ENCODE data around the gene FCSK.
"Not testable (repeated sequence)": the region's sequence is repeated elsewhere in the genome, so short reads cannot be mapped to it uniquely, and the experiment has no call there.

The FCSK gene

DNA sequence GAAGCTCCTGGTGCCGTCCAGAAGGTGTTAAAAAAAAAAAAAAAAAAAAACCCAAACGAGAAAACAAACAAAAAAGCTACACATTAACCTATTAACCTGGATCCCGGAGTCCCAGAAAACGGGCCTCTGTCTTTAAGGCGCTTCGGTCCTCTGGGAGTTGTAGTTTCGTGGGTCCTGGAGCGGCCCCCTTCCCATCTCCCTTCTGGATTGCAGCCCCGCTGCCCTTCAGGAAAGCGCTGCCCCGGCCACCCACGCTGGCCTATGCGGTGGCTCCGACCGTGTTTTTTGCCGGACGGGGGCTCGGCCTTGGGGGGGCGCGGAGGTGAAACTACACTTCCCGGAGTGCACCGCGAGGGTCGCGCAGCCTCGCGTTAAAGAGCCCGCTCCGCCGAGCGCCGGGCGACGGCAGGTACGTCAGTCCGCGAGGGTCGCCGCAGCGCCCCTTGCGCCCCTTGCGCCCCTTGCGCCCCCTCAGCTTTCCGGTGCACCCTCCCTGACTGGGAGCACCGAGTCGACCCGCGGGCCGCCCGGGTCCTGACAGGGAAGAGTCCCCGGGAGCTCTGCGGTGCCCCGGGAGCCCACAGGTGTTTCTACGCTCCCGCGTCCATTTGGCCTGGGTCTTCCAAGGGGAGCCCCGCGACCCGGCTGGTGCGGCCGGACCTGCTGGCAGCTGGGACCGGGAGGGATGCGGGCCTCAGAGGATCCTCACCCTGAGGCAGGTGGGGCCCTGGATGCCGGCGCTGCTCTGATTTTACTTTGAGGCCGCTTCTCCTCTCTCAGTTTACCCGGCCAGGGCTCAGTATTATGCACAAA, at the start of gene FCSK:
Gene FCSK (plus strand): TSS at position 374 of the 813 bp plus-strand sequence. CDS start 8,596 bp downstream, outside the sequence.
- no peak for DNase-seq

DNA sequence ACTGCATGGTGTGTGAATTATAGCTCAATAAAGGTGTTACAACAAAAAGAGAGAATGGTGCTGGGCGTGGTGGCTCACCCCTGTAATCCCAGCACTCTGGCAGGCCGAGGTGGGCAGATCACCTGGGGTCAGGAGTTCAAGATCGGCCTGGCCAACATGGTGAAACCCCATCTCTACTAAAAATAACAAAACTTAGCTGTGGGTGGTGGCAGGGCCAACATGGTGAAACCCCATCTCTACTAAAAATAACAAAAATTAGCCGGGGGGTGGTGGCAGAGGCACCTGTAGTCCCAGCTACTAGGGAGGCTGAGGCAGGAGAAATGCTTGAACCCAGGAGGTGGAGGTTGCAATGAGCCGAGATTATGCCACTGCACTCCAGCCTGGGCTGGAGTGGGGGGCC, 48.3 kb upstream of the FCSK start:
- DNase-seq: not testable (repeated sequence)

DNA sequence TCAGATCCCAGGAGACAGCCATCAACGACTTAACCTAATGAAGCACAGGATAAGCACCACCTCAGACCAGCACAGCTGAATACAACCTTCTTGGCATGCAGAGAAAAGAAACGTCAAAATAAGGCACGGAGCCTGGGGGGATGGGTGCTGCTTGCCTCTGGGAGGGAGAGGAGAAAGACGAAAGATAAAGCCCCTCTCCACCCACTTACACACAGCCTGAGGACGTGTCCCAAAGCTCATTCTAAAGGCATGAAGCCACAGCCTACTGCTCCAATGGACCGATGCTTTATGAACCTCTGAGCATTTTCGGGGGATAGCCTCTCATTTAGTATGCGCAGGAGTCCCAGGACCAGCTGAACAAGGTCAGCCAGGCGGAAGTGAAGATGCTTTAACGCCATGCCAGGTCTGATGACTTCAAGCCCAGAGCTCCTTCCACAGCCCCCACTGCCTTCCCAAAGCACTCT, 46.6 kb upstream of the FCSK start:
- DNase-seq: no peak

DNA sequence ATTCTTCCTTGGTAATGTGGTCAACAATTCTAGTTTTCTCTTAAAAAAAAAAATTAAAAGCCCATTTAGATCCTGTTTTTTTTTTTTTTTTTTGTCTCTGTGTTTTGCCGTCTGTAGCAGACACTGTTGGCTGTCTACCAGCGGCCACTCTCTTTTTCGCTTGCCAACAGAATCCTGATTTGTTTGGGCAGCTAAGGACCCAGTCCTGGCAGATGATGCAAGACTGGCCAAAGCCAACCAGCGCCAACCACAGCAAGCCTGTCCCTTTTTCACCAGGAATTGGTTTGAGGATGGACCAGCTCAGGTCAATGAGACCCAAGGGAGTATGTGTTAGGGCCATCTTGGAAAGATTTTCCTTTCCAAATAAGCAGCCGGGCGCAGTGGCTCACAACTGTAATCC, 43.7 kb upstream of the FCSK start:
- DNase-seq: no peak

DNA sequence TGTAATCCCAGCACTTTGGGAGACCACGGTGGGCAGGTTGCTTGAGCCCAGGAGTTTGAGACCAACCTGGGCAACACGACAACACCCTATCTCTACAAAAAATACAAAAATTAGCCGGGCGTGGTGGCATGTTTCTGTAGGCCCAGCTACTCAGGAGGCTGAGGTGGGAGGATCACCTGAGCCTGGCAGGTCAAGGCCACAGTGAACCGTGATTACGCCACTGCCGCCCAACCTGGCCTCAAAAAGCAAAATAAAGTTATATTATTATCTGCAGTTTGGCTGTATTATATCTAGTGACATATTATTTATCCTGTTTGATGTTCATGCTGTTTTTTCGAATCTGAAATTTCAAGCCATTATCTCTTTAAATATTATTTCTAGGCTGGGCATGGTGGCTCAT, 42.0 kb upstream of the FCSK start:
- DNase-seq: no peak

DNA sequence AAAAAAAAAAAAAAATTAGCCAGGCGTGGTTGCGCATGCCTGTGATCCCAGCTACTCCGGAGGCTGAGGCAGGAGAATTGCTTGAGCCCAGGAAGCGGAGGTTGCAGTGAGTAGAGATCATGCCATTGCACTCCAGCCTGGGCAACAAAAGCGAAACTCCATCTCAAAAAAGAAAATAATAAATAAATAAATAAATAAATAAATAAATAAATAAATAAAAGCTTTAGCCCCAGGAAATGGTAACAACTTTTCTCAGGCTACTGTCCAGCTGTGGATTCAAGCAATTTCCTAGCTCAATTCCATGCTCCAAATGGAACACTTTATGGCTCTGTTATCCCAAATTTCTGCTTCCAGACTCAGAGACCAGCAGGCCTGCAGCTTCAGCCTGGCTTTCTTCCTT, 40.8 kb upstream of the FCSK start:
- DNase-seq: not testable (repeated sequence)

DNA sequence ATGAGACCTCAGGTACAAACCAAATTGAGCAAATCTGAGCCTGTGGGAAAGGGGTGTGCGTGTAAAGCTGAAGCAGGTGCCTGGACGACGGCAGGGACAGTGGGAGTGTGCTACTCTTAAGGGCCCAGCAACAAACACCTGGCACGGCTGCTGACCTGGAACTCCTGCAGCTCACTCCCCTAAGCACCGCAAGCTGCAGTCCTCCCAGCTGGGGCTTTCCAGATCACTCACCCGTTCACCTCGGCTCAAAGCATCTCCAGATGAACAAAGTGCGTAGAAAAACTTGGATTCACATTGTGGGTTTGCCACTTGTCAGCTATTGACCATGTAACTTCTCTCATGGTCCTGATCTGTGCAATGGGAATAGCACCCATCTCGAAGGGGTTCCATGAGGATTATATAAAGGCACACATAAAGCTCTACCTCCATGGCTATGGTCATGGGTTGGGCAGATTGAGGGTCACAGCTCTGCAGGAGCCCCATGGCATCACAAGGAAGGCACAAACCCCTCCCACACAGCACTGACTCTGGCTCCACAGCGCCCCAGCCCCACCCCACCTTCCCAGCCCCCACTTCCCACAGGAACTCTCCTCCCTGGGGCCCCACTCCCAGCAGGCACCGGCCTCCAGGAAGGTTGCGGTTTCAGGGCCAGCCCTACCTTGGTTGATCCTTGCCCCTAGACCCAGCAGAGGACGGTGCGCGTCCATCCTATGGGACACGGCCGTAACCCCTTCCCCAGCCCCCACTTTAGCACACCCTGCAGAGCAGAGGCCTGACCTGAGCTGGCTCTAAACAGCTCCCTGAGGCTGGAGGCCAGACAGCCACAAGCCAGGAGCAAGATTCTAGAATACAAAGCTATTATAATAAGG, 37.4 kb upstream of the FCSK start:
- DNase-seq: no peak

DNA sequence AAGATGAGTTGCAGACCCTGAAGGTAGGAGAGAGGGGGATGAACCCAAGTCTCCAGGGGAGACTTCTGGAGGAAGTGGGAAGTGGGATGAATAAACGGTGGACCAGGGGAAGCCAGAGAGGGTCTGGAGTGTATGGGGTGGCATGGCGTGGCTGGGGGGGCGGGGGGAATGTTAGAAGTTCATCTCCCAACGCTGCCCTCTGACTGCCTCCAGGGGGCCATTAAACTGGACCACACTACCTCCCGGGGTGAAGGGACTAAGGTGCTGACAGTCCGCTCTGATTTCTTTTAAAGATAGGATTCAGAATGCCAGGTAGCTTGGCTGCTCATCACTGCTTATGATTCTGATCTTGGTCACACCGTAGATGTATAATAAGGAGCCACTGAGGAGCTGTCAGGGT, 36.7 kb upstream of the FCSK start:
- no peak for DNase-seq

DNA sequence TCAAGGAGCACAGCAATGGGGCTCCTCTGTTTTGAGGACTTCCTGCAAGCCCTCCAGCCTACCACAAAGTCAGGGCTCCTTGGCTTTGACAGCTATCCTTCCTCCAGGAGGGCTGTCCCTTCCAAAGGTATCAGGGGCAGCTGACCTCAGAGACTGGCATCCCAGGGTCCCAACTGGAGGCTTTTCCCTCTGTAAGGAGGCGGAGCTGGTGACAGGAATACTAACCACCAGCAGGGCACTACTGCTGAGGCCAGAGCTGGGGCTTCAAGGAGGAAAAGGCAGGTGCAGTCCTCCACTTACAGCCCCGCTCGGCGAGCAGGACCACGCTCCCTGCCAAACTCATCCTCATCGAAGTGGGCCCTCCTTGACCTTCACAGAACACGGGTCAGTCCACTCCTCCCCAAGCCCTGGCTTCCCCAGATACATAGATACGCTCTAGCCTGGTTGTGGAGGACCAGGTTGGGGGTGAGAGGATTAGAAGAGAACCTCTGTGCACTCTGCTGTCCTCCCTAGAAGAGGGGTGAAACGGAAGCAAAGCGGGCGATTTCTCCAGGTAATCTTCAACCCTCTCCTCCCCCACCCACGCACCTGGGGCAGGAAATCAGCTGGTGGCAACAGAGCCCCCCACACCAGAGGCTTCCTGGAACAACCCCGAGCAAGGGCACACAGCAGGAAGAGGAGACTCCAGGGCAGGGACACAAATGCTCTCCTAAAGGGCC, 36.0 kb upstream of the FCSK start:
- no peak for DNase-seq

DNA sequence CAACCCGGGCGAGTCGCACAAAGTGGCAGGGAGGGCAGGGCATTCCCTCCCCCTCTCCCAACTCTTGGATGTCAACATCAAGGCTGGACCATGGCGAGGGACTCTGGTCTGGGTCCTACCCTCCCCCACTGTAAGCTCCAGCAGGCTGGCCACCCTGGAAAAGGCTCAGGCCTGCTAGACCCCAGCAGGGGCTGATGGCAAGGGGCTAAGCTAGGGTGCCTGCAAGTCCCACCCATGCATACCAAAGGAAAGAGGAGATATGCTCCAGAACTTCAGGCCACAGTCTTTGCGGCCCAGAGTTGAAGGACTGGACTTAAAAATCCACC, 35.4 kb upstream of the FCSK start:
- DNase-seq: no peak

DNA sequence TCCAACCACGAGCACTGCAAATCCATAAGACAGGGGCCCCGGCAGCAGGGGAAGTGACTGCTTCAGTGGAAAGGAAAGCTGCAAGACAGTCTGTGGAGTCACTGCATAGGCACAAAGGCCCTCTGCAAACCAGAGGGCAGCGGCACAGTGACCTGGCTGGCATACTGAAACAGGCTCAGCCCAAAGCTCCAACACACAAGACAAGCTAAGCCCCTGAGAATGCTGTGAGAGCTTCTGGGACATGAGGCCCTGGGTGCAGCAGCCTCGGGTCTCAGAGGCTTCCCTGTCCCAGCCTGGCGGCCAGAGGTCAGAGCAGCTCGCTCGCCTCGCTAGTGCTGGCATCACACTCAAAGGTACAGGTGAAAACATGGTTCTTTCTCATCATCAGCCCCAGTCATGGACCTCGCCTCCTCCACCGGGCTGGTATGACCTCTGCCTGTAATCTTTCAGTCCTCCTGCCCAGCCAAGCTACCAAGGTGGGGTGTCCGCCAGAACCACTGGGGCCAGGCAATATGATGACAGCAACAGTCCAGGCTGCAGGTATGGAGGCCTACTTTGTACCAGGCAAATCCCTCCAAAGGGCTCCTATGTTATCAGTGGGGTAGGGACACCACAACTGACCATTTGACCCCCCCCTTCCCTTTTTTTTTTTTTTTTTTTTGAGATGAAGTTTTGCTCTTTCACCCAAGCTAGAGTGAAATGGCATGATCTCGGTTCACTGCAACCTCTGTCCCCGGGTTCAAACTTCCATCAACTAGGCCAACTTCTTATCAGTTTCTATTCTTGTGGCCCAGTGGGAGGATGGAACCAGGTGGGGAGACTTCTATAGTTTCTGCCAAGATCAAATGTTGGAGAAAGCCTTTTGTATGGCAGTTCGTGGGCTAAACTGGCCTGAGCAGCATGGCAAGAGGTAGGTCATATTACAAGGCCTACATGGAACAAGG, 34.7 kb upstream of the FCSK start:
- no peak for DNase-seq

DNA sequence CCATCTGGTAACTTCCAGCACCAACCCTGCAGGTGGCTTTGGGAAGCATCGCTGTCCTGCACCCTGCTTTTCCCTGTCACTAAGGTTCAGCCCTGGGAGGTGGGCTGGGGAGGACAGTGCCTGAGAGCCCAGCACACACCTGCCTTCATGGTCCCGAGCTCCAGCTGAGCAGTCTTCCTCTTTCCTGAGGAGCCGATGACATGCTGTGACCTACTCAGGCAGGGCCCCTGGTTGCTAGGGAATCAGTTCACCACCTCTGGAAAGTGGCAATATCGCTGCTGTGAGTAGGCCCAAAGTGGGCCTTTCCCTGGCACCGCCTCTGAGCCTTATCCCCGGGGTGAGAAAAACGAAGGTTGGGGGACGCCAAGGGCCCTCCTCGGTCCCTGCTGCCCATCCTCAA, 33.4 kb upstream of the FCSK start:
- no peak for DNase-seq

DNA sequence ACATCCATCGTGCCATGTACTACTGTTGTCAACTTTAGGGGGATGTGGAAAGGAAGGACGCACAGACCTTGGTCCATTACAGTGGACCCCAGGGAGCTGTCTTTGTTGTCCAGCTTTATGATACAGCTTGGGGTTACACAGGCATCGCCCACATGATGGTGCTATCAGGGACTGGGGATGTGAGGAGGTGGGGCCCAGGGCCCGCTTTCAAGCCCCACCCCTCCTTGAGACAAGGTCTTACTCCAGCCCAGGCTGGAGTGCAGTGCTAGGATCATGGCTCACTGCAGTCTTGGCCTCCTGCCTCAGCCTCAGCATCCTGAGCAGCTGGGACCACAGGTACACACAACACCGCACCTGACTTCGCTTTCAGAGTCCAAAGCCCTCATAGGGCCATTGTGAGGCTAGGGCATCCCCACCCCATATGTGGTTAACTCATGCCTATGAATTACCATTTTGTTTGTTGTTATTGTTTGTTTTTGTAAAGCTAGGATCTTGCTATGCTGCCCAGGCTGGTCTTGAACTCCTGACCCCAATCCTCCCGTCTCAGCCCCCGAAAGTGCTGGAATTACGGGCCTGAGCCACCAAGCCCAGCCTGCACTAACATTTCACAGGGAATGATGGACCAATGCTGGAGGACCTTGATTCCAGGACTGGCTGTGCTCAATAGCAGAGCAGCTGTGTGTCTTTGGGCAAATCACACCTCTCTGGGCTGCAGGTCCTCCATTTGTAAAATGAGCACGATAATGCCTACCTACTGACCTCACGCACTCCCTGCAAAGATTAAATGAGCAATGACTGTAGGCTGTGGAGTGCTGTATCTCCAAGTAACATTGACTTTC, 32.7 kb upstream of the FCSK start:
- no peak for DNase-seq

DNA sequence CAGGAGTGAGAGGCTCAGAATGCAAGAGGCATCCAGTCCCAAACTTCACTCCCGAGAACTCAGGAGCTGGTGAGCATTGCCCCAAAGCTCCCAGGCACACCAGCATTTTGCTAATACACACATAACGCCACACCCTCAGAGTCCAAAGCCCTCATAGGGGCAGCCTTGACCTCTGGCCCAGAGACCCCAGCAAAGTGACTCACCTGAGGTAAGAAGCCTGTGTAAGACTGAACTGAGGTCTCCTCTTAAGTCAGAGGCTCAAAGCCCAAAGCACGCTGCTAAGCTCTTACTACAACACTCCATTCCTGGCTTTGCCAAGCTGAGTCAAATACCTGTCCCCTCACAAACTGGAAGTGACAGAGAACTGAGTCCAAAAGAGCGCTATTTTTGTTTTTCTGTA, 31.9 kb upstream of the FCSK start:
- DNase-seq: no peak

DNA sequence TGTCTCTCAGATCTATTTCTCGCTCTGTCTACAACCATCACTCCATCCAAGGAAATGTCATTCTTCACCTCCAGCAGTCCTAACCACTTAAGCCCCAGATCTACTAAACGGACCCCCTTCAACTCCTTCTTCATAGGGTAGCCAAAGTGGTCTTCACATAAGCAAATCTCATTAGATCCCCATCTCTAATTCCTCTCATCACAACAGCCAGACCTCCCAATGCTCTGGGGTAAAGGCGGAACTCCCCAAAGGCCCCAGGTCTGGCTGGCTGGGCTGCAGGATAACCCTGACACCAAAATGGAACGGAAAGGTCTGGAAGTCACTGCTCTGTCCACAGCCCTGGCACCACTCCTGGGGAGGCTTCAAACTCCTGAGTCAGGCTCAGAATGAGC, 26.6 kb upstream of the FCSK start:
- no peak for DNase-seq

DNA sequence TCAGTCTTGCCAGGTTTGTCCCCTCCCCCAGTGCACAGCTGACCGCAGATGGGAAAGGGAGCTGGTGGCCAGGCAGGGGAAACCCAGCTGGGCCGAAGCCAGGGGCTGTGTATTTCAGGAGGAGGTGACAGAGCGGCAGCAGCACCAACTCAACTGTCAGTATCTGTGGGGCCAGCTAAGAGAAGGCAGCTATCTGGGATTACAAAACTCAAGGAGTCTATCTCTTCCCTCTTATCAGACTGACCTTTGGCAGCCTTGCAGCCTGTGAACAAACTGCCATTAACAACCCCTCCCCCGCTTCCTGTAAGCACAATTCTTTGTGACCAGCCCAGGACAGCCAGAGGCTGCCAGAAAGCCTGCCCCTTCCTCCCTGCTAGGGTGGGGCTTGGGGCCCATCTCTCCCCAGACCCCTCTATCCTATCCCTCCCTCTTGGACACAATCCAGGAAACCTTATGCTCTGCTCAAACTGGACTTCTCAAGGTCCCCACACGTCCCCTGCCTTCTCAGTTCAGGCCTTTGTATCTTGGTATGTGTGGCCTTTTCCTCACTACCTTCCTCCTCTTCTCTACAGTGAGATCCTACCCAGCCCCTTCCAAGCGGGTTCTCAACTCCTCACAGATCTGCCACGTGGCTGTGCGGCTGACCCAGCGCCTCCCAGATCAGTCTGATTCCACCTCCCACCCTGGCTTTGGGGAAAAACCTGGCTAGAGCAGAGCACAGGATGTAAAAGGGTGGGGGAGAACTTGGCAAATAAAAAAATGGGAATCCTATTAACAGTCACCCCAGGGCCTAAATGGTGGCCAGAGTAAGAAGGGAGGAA, 26.0 kb upstream of the FCSK start:
- DNase-seq: no peak

DNA sequence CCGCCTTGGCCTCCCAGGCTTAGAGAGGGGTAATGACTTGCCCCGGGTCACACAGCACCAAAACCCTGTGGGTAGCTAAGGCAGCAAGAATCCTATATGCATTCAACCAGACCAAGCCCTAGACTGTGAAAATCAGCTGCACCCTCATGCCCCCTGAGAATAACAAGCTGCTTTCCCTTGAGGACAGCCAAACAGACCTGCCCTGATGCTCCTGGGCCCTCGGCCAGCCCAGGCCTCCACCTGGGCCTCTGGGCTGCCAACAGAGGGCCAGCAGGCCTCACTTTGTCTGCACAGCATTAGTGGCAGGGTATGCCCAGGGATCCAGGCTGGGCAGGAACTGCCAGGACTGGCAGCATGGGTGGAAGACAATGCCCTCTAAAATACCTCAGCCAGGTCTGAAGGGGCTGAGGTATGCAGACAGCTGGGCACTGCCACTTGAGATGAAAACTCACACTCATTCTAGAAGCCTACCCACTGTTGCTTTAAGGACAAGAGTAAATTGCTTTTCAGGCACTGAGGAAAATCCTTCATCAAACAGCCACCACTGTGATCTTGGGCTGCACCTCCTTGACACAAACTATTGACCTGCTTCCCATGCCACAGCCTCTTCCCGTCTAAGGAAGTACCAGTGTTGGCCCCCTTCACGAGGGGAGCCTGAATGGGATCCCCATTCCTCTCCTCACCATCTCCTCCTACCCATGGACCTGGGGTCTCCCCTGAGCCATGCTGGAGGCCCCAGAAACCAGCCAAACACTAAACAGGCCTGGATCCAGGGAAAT, 24.3 kb upstream of the FCSK start:
- no peak for DNase-seq

DNA sequence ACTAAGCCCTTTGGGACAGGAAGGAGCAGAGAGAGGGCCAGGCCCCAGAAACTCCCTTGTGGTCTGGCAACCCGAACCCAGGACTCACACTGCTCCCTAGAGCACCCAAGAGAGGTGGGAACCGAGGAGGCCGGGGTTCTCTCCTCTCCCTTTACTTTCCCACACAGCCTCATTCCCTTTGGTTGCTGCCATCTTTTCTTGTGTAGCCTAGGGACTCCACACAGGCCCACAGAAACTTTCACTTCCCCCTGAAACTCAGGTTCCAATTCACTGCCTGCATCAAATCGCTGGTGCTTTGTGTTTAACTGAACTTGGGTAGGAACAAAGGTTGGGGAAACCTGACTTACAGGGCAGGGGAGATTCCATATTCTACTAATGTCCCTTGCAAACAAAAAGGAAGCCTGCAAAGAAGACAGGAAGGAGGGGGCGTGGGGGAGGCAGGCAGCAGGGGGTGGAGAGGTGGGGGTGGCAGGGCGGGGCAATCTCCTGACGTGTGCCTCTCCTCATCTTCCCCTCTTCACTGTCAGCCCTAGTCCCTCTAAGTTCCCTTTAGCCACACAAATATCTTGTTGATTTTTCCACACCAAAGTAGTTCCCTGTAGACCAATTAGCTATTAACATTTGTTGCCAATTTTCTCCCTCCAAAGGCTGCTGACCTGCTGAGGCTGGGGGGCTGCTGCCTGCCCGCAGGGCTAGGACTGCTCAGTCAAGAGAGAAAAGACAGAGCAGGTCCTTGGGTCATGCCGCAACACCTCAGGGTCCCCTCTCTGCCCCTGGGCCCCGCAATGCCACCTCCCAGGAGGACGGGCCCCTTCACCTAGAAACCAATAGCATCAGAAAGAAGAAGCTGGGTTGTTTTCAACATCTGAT, 23.5 kb upstream of the FCSK start:
- DNase-seq: no peak

DNA sequence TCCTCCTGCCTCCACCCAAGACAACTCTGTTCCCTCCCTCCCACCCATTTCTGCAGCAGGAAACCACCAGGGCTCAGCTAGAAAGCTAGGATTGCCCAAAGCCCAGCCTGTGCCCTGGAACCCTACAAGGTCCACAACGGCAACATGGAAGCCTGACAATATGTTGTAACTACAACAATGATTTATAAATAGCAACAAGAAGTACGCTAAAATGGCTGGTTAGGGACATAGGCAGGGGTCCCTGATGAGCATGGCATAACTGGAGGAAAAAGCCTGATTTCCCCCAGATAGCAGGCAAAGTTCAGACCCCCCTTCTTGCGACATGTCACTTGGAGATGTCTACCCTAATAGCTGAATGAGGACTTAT, 22.1 kb upstream of the FCSK start:
- DNase-seq: no peak
